Nephron (organoid): ENCODE results near the gene USB1.

Experiments
- H3K27ac Mint-ChIP-seq, 3 experiments: 2 replicates each; pipeline ENCODE4 v1.8.0; 2020; ENCODE audit warnings: mixed read lengths in 3 of 3, mild to moderate bottlenecking in 2 of 3, moderate library complexity in 1 of 3
- H3K27me3 Mint-ChIP-seq: 2 replicates; pipeline ENCODE4 v1.8.0; 2021; ENCODE audit warnings: low read depth, mild to moderate bottlenecking, moderate library complexity, mixed read lengths
- H3K36me3 Mint-ChIP-seq: 2 replicates; pipeline ENCODE4 v1.8.0; 2020; ENCODE audit warnings: low read depth, mixed read lengths
- H3K4me1 Mint-ChIP-seq: 2 replicates; pipeline ENCODE4 v1.8.0; 2020; ENCODE audit warnings: mixed read lengths
- H3K4me3 Mint-ChIP-seq, 3 experiments: 2 replicates each; pipeline ENCODE4 v1.8.0; 2020; ENCODE audit warnings: mild to moderate bottlenecking in 3 of 3, mixed read lengths in 3 of 3, moderate library complexity in 2 of 3
- H3K9me3 Mint-ChIP-seq: 2 replicates; pipeline ENCODE4 v1.8.0; 2020; ENCODE audit warnings: mixed read lengths
- TF ChIP-seq, protein P1 (sequence below), 3 experiments: fragments of 200-600 bp; sonication (generic); IDR thresholded peaks; one replicate each; pipeline ENCODE4 v1.5.0; 2021; ENCODE audit warnings: antibody characterized with exemption in 3 of 3; ENCODE audit not compliant: unreplicated experiment in 3 of 3

USB1 gene

DNA sequence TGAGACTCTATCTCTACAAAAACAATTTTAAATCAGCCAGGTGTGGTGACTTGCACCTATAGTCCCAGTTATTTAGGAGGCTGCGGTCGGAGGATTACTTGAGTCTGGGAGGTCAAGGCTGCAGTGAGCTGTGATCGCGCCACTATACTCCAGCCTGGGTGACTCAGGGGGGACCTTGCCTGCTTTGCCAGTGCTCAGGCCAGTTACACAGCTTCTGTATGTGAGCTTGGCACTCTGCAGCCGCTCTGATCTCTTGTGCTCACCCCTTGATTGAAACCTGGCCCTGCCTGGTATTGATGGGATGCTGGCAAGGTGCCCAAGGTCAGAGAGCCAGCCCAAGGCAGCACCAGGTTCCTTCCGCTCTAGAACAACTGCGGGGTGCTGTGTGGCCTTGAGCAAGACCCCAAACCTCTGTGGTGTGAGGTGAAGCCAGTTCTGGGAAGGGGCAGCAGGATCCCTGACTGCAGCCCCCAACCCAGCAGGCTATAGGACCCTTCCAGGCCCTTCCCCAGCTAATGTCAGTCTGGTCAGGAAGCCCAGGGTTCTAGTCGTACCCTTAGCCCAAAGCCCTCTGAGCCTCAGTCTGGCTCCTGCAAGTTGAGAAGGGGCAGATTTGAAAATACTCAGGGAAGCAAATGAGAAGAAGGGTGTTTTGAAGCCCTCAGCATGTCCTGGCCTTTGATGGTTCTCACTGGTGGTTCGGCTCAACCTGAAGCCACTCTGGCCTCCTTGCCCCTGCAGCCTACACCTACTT lies 43.2 kb downstream of the USB1 start:
- no peak overlapping the region for H3K4me3 Mint-ChIP-seq
- no peak overlapping the region for H3K27ac Mint-ChIP-seq
- TF ChIP-seq, protein P1, sequence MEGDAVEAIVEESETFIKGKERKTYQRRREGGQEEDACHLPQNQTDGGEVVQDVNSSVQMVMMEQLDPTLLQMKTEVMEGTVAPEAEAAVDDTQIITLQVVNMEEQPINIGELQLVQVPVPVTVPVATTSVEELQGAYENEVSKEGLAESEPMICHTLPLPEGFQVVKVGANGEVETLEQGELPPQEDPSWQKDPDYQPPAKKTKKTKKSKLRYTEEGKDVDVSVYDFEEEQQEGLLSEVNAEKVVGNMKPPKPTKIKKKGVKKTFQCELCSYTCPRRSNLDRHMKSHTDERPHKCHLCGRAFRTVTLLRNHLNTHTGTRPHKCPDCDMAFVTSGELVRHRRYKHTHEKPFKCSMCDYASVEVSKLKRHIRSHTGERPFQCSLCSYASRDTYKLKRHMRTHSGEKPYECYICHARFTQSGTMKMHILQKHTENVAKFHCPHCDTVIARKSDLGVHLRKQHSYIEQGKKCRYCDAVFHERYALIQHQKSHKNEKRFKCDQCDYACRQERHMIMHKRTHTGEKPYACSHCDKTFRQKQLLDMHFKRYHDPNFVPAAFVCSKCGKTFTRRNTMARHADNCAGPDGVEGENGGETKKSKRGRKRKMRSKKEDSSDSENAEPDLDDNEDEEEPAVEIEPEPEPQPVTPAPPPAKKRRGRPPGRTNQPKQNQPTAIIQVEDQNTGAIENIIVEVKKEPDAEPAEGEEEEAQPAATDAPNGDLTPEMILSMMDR (IDR thresholded peaks at IDR 0.05; ENCODE audit: unreplicated experiment in 3 of 3): no peak
- no peaks in the 10 kb centered on the region for H3K9me3 Mint-ChIP-seq
- H3K36me3 Mint-ChIP-seq: peaks cover 3% of the 10 kb centered on the region
- H3K27me3 Mint-ChIP-seq: no peaks in the 10 kb centered on the region
- H3K4me1 Mint-ChIP-seq: peaks cover 11% of the 10 kb centered on the region

DNA sequence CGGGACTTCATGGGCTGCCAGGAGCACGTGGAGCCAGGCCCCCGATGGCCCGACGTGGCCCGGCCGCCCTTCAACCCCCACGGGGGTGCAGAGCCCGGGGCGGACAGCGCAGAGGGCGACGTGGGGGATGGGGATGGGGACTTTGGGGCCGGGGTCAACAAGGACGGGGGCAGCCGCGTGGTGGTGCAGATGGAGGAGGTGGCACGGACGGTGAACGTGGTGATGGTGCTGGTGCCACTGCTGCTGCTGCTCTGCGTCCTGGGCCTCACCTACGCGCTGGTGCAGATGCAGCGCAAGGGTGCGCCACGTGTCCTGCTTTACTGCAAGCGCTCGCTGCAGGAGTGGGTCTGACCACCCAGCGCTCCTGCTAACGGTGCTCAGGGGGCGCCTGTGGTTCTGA lies 43.9 kb downstream of the USB1 start:
- Mint-ChIP-seq H3K36me3 (no peaks in the 10 kb centered on the region), H3K27me3 (peaks cover 2% of the 10 kb centered on the region), H3K27ac (no peak overlapping the region), H3K9me3 (no peaks in the 10 kb centered on the region), H3K4me1 (peaks cover 16% of the 10 kb centered on the region), H3K4me3 (no peak overlapping the region)
- TF ChIP-seq, protein P1 (IDR thresholded peaks at IDR 0.05; ENCODE audit: unreplicated experiment in 3 of 3): no peak

DNA sequence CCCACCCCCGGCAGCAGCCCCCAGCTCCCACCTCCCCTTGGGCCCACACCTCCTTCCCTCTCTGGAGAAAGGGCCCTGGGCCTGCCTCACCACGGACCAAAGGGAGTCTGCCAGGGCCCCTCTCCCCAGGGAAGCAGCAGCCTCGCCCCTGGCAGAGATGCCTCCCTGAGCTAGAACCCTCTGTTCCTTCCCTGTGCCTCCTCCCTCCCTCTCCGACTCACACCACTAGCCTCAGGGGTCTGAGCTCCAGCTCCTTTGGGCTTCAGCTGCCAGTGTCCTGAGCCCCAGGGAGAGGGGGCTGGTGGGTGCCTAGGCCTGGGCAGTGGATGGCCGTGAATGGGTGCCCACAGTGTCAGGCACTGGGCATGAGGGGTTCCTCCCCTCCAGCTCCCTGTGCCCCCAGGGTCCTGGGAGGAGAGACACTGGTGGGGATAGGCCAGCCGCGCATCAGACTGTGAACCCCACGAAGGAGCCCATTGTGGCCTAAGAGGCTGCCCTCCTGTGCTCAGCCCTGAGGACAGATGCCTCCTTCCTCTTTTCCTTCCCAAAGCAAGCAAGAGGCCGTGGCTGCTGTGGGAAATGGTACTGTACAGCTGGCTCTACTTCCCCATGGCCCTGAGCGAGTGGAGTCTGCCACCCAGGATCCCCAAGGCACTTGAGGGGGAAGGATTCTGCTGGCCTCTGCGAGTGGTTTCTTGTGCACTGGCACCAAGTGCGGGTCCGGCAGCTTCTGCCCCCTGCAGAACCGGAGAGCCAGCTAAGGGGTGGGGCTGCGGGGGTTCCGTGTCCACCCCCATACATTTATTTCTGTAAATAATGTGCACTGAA lies 45.1 kb downstream of the USB1 start:
- H3K27ac Mint-ChIP-seq: peak overlapping the region in 1 of 3 experiments; percentile 26
- no peaks in the 10 kb centered on the region for H3K9me3 Mint-ChIP-seq
- peaks cover 24% of the 10 kb centered on the region for H3K4me1 Mint-ChIP-seq
- TF ChIP-seq, protein P1 (IDR thresholded peaks at IDR 0.05; ENCODE audit: unreplicated experiment in 3 of 3): no peak
- H3K27me3 Mint-ChIP-seq: peaks cover 3% of the 10 kb centered on the region
- H3K36me3 Mint-ChIP-seq: no peaks in the 10 kb centered on the region
- H3K4me3 Mint-ChIP-seq: no peak overlapping the region

DNA sequence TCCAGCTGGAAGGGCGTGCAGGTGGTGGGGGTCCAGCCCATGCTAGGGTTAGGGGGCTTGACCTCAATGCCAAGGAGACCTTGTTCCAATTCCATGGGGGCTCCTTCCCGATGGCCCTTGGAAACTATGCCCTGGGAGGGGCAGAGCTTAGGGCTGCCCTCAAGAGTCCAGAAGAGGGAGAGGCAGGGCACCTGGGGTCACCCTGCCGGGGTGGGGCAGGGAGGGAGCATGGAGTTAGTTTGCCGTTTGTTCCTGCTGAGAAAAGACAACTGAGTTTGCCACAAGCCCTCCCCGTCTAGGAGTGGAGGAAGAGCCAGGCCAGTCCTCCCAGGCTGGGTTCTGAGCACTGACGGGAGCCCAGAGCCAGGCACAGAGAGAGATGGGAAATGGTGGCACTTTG lies 45.7 kb downstream of the USB1 start:
- no peaks in the 10 kb centered on the region for H3K36me3 Mint-ChIP-seq
- peaks cover 24% of the 10 kb centered on the region for H3K4me1 Mint-ChIP-seq
- peak overlapping the region in 1 of 3 experiments; percentile 26 for H3K27ac Mint-ChIP-seq
- no peaks in the 10 kb centered on the region for H3K9me3 Mint-ChIP-seq
- H3K4me3 Mint-ChIP-seq: no peak overlapping the region
- TF ChIP-seq, protein P1 (IDR thresholded peaks at IDR 0.05; ENCODE audit: unreplicated experiment in 3 of 3): no peak
- H3K27me3 Mint-ChIP-seq: peaks cover 3% of the 10 kb centered on the region

DNA sequence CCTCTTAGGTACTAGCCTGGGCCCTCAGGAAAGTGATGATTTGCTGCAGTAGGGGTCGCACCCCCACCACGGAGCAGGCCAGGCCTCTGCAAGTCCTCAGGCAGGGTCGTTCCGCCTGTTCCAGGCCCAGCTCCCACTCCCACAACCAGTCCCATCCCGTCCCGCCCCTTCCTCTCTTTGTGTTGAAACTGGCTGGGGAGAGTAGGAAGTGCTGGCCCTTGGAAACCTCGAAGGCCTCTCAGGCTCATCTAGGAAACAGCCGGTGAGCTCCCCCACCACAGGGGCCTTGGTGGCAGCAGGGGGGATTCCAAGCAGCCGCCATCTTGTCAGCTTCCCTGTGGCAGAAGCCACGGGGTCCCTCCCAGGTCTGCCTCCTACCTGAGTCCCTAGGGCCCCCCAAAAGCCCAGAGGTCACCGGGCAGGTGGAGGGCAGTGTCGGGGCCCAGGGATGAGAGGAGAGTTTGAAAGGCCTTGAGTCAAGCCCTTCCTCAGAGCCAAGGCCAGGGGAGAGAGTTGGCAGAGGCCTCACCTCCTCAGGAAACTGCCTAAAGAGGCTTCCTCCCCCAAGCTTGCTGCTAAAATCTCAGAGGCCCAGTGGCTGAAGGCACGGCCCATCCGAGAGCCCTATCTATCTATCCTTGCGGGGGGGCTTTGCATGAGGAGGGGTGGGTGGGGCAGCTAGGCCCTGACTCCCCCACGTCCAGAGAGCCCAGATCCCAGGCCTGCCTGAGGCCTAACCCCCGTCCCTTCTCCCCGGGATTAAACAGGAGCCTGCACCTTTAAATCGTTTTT lies 46.5 kb downstream of the USB1 start:
- Mint-ChIP-seq H3K9me3 (no peaks in the 10 kb centered on the region), H3K4me1 (peaks cover 24% of the 10 kb centered on the region), H3K4me3 (no peak overlapping the region), H3K27me3 (peaks cover 3% of the 10 kb centered on the region), H3K27ac (peak overlapping the region; percentile 71 to 85 (median 75)), H3K36me3 (no peaks in the 10 kb centered on the region)
- TF ChIP-seq, protein P1 (IDR thresholded peaks at IDR 0.05; ENCODE audit: unreplicated experiment in 3 of 3): no peak
